NCI-H2029 treated with DMSO at 0.1 percent for 48 hours (cell line): ENCODE results near the gene TEX19.
"Not testable (repeated sequence)": the region's sequence is repeated elsewhere in the genome, so short reads cannot be mapped to it uniquely, and the experiment has no call there.

Experiments used
- DNase-seq: peaks from one replicate; lab custom pipeline; 2025; lab: John Stamatoyannopoulos, UW

The TEX19 gene

GRCh38 chr17:82411396-82412053 lies 52.5 kb downstream of the TEX19 start:
- DNase-seq: no peak

- not testable (repeated sequence) for DNase-seq
These were observed 53.0 kb downstream of the TEX19 start for GRCh38 chr17:82412081-82412480.

- DNase-seq: no peak
These were observed 53.8 kb downstream of the TEX19 start for GRCh38 chr17:82412535-82413520.
